RWPE2 (cell line): ENCODE results near the gene PDE3B.
"Not testable (repeated sequence)": the region's sequence is repeated elsewhere in the genome, so short reads cannot be mapped to it uniquely, and the experiment has no call there.

ENCODE experiments used
- ATAC-seq: fragments of 200-7000 bp; cut with Tn5 transposase; 3 replicates; pipeline ENCODE4 v1.9.1; 2021; ENCODE audit warnings: low read depth
- DNase-seq: peaks from one replicate; pipeline ENCODE4 v3.0.0-alpha.2; 2020; ENCODE audit warnings: low spot score
- H3K27ac ChIP-seq: fragments of 450-650 bp; 2 replicates; pipeline ENCODE4 v1.5.1; 2017; ENCODE audit warnings: mild to moderate bottlenecking; ENCODE audit not compliant: poor library complexity, severe bottlenecking
- H3K27me3 ChIP-seq: fragments of 250-450 bp; sonication (Bioruptor Pico); 2 replicates; pipeline ENCODE4 v1.5.1; 2021; ENCODE audit warnings: mild to moderate bottlenecking, moderate library complexity; ENCODE audit not compliant: insufficient read depth, poor library complexity, severe bottlenecking
- H3K36me3 ChIP-seq: fragments of 250-450 bp; sonication (Bioruptor Pico); 2 replicates; pipeline ENCODE4 v1.5.1; 2020; ENCODE audit warnings: low read depth, mild to moderate bottlenecking, moderate library complexity
- H3K4me1 ChIP-seq: fragments of 250-450 bp; sonication (Bioruptor Pico); 2 replicates; pipeline ENCODE4 v1.5.1; 2021; ENCODE audit warnings: mild to moderate bottlenecking, moderate library complexity; ENCODE audit not compliant: insufficient read depth, poor library complexity, severe bottlenecking
- H3K4me3 ChIP-seq: fragments of 250-450 bp; sonication (Bioruptor Pico); 2 replicates; pipeline ENCODE4 v1.5.1; 2021; ENCODE audit warnings: mild to moderate bottlenecking, moderate library complexity; ENCODE audit not compliant: severe bottlenecking
- H3K9me3 ChIP-seq: fragments of 250-450 bp; sonication (Bioruptor Pico); 2 replicates; pipeline ENCODE4 v1.5.1; 2021; ENCODE audit warnings: mild to moderate bottlenecking, moderate library complexity; ENCODE audit not compliant: severe bottlenecking
- TF ChIP-seq, protein P1 (sequence below): fragments of 450-650 bp; IDR thresholded peaks from one replicate; pipeline ENCODE4 v1.5.1; 2017; ENCODE audit warnings: mild to moderate bottlenecking, moderate library complexity; ENCODE audit not compliant: poor library complexity, severe bottlenecking

Gene PDE3B

GRCh38 chr11:14643697-14644225 is at the start of gene PDE3B:
PDE3B (plus strand) TSS chr11:14643804; CDS start chr11:14644076, 272 bp downstream.
- Histone ChIP-seq H3K4me1 (no peaks in the 10 kb centered on the region), H3K27ac (no peak within 1 kb of the TSS), H3K36me3 (no peaks in the 10 kb centered on the region), H3K4me3 (peak within 1 kb of the TSS; percentile 49), H3K9me3 (no peaks in the 10 kb centered on the region), H3K27me3 (peaks cover 80% of the 10 kb centered on the region)
- peak; percentile 42 for DNase-seq
- peak; percentile 63 for ATAC-seq
- TF ChIP-seq, protein P1, sequence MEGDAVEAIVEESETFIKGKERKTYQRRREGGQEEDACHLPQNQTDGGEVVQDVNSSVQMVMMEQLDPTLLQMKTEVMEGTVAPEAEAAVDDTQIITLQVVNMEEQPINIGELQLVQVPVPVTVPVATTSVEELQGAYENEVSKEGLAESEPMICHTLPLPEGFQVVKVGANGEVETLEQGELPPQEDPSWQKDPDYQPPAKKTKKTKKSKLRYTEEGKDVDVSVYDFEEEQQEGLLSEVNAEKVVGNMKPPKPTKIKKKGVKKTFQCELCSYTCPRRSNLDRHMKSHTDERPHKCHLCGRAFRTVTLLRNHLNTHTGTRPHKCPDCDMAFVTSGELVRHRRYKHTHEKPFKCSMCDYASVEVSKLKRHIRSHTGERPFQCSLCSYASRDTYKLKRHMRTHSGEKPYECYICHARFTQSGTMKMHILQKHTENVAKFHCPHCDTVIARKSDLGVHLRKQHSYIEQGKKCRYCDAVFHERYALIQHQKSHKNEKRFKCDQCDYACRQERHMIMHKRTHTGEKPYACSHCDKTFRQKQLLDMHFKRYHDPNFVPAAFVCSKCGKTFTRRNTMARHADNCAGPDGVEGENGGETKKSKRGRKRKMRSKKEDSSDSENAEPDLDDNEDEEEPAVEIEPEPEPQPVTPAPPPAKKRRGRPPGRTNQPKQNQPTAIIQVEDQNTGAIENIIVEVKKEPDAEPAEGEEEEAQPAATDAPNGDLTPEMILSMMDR, result no peak

DNA sequence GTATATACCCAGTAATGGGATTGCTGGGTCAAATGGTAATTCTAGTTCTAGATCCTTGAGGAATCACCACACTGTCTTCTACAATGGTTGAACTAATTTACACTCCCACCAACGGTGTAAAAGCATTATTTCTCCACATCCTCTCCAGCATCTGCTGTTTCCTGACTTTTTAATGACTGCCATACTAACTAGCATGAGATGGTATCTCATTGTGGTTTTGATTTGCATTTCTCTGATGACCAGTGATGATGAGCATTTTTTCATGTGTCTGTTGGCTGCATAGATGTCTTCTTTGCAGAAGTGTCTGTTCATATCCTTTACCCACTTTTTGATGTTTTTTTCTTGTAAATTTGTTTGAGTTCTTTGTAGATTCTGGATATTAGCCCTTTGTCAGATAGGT is 48.3 kb upstream of the PDE3B start:
- not testable (repeated sequence) for DNase-seq

GRCh38 chr11:14607713-14608112 is 35.9 kb upstream of the PDE3B start:
- H3K27me3 ChIP-seq, result no peaks in the 10 kb centered on the region
- no peaks in the 10 kb centered on the region for H3K36me3 ChIP-seq
- TF ChIP-seq, protein P1, result no peak
- H3K9me3 ChIP-seq, result no peaks in the 10 kb centered on the region
- H3K4me3 ChIP-seq, result no peak overlapping the region
- H3K27ac ChIP-seq, result no peak overlapping the region
- no peaks in the 10 kb centered on the region for H3K4me1 ChIP-seq
- DNase-seq (no peak), ATAC-seq (no peak)

More for the DNA sequence above, 48.3 kb upstream of the PDE3B start:
- not testable (repeated sequence) for H3K36me3 ChIP-seq, H3K27ac ChIP-seq, H3K9me3 ChIP-seq, H3K4me3 ChIP-seq, H3K4me1 ChIP-seq, H3K27me3 ChIP-seq, ATAC-seq

DNA sequence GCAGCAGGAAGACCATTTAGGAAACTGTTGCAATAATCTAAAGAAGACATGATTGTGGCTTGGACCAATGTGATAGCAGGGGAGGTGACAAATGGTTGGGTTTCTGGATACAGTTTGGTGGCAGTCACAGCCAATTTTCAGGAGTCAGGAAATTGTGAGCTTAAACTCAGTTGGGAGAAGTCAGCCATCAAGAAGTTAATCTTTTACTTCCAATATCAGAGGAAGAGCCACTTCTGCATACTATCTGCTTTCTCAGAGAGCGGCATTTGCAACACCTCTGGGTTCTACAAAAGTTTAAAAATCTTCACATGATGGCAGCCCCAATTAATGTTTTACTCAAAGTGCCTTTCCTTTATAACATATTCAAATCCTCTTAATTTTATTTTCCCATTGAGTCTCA is 33.7 kb upstream of the PDE3B start:
- TF ChIP-seq, protein P1, result no peak
- DNase-seq, result no peak
- no peaks in the 10 kb centered on the region for H3K9me3 ChIP-seq
- no peaks in the 10 kb centered on the region for H3K27me3 ChIP-seq
- no peaks in the 10 kb centered on the region for H3K4me1 ChIP-seq
- no peaks in the 10 kb centered on the region for H3K36me3 ChIP-seq
- no peak overlapping the region for H3K27ac ChIP-seq
- ATAC-seq, result no peak
- no peak overlapping the region for H3K4me3 ChIP-seq

GRCh38 chr11:14611939-14612338 is 31.7 kb upstream of the PDE3B start:
- no peaks in the 10 kb centered on the region for H3K4me1 ChIP-seq
- no peak overlapping the region for H3K27ac ChIP-seq
- no peaks in the 10 kb centered on the region for H3K36me3 ChIP-seq
- DNase-seq, result no peak
- H3K27me3 ChIP-seq, result no peaks in the 10 kb centered on the region
- TF ChIP-seq, protein P1, result no peak
- H3K4me3 ChIP-seq, result no peak overlapping the region
- no peak for ATAC-seq
- H3K9me3 ChIP-seq, result no peaks in the 10 kb centered on the region
